GM12878 (cell line): ENCODE data around the gene DNAH8. TPM values are rescaled to one million over a fixed set of nuclear protein-coding genes. Genes with fewer than 3 reads are reported as not detected.

ENCODE experiments used
- ATAC-seq: fragments of 200-7000 bp; cut with Tn5 transposase; 3 replicates; pipeline ENCODE4 v1.9.1; 2020; ENCODE audit warnings: mild to moderate bottlenecking, moderate library complexity
- BruUV-seq: library from RNA; stranded (reverse); fragments of 400-500 nt; replicated peaks from 2 replicates; lab custom pipeline; 2021; lab: Mats Ljungman, UMichigan
- CTCF ChIA-PET: fragments of 300-600 bp; sonication (Branson Sonifier 250); formaldehyde crosslinking; extraction: SDS; loops from one replicate; lab custom pipeline; 2021; ENCODE audit warnings: inconsistent platforms; lab: Yijun Ruan, JAX
- POLR2A ChIA-PET: fragments of 350-600 bp; formaldehyde crosslinking; extraction: SDS; loops from one replicate; lab custom pipeline; 2021; ENCODE audit warnings: inconsistent platforms; lab: Charles Lee
- RAD21 ChIA-PET: fragments of 300-600 bp; sonication (Branson Sonifier 250); formaldehyde crosslinking; loops from one replicate; lab custom pipeline; 2023; ENCODE audit warnings: antibody characterized with exemption; ENCODE audit not compliant: unreplicated experiment; lab: Charles Lee
- SMC1A ChIA-PET: fragments of 300-600 bp; sonication (Branson Sonifier 250); formaldehyde crosslinking; loops from one replicate; lab custom pipeline; 2023; ENCODE audit not compliant: unreplicated experiment, uncharacterized antibody; lab: Charles Lee
- DNase-seq: peaks from one replicate; pipeline ENCODE4 v3.0.0-alpha.2; 2011; ENCODE audit warnings: low read depth, low spot score
- FAIRE-seq: peaks from 3 replicates; lab custom pipeline; 2011; peaks lifted over from hg19 to GRCh38; lab: Jason Lieb, UNC
- H2AFZ ChIP-seq: 2 replicates; pipeline ENCODE4 v1.6.0; 2011; ENCODE audit warnings: low read depth, low read length, control low read depth; ENCODE audit not compliant: control insufficient read depth
- H3K27ac ChIP-seq: 2 replicates; pipeline ENCODE4 v1.5.1; 2011; ENCODE audit warnings: control low read depth; ENCODE audit not compliant: control insufficient read depth, insufficient read depth
- H3K27me3 ChIP-seq, 2 experiments: replicated peaks in 1 of 2; 2 replicates each; pipeline versions ENCODE4 v1.6.0 to v1.6.1; 2011; ENCODE audit warnings: low read length in 1 of 2; ENCODE audit not compliant: control insufficient read depth in 2 of 2, insufficient read depth in 2 of 2
- H3K36me3 ChIP-seq, 2 experiments: 2 replicates each; pipeline ENCODE4 v1.5.1; 2011; ENCODE audit warnings: low read length in 1 of 2; ENCODE audit not compliant: control insufficient read depth in 2 of 2, insufficient read depth in 2 of 2
- H3K4me1 ChIP-seq: 2 replicates; pipeline ENCODE4 v1.6.1; 2011; ENCODE audit warnings: mild to moderate bottlenecking, low read length, moderate library complexity, mixed read lengths; ENCODE audit not compliant: control insufficient read depth, insufficient read depth
- H3K4me2 ChIP-seq: 2 replicates; pipeline ENCODE4 v1.6.0; 2011; ENCODE audit warnings: control low read depth; ENCODE audit not compliant: control insufficient read depth, insufficient read depth
- H3K4me3 ChIP-seq: fragments of 200-600 bp; sonication (generic); 2 replicates; pipeline ENCODE4 v1.5.1; 2016
- H3K79me2 ChIP-seq: 2 replicates; pipeline ENCODE4 v1.6.0; 2011; ENCODE audit warnings: low read length; ENCODE audit not compliant: control insufficient read depth, insufficient read depth
- H3K9ac ChIP-seq: 2 replicates; pipeline ENCODE4 v1.8.0; 2011; ENCODE audit warnings: low read length, control low read depth, mixed read lengths; ENCODE audit not compliant: control insufficient read depth, insufficient read depth
- H3K9me3 ChIP-seq: replicated peaks from 3 replicates; pipeline ENCODE4 v1.5.1; 2011; ENCODE audit warnings: mild to moderate bottlenecking, low read length; ENCODE audit not compliant: control insufficient read depth, insufficient read depth
- H4K20me1 ChIP-seq: 2 replicates; pipeline ENCODE4 v1.6.0; 2011; ENCODE audit not compliant: control insufficient read depth, insufficient read depth
- ESRRA ChIP-seq: IDR thresholded peaks from 2 replicates; pipeline ENCODE4 v1.6.1; 2012; ENCODE audit warnings: mild to moderate bottlenecking, low read length, improper control_type of control experiment
- HDGF ChIP-seq: fragments of 450-650 bp; IDR thresholded peaks from 2 replicates; pipeline ENCODE4 v1.6.1; 2016; ENCODE audit warnings: antibody characterized with exemption
- IKZF1 ChIP-seq: fragments of 450-650 bp; conservative IDR thresholded peaks from 2 replicates; pipeline ENCODE4 v1.6.1; 2017; ENCODE audit warnings: antibody characterized with exemption, mild to moderate bottlenecking
- SMC3 ChIP-seq: IDR thresholded peaks from 2 replicates; pipeline ENCODE4 v1.6.1; 2011; ENCODE audit warnings: low read length, improper control_type of control experiment, borderline replicate concordance
- WGBS: methylation state at CpG from one replicate; pipeline ENCODE4 v1.1.6; 2016; ENCODE audit warnings: low lambda C conversion rate; ENCODE audit not compliant: insufficient replicate concordance, insufficient coverage; ENCODE audit errors: missing lambda C conversion rate; 5-methylcytosine and 5-hydroxymethylcytosine counted together
- in situ Hi-C: fragments of 300-500 bp; cut with MboI; formaldehyde crosslinking; loops from 9 replicates; pipeline ENCODE4 v1.14.3; 2018; ENCODE audit warnings: mixed read lengths
- intact Hi-C: fragments of 100-400 bp; cut with micrococcal nuclease; formaldehyde crosslinking; loops from one replicate; pipeline ENCODE4 v1.14.2; 2022; ENCODE audit not compliant: unreplicated experiment
- polyA plus RNA-seq, 11 experiments: library from polyadenylated mRNA; depleted of rRNA in 4 of 11; unstranded in 6 of 11; stranded (reverse) in 5 of 11; fragments of >200 nt; fragmentation: Nextera tagmentation in 4 of 11; fragmentation: Illumina TruSeq in 1 of 11; extraction: Ambion mirVana in 4 of 11; extraction: Trizol in 1 of 11; gene quantifications; 1 replicate in 1 of 11; 2 replicates in 10 of 11; pipeline versions ENCODE4 v1.2.1 to v1.2.3, GENCODE V29; 2011 to 2016; ENCODE audit warnings: inconsistent platforms in 2 of 11, missing spikeins in 2 of 11, low read depth in 1 of 11
- total RNA-seq, 4 experiments: library from RNA; depleted of rRNA in 3 of 4; stranded (reverse); fragments of >200 nt in 3 of 4; fragmentation: Illumina TruSeq in 1 of 4; extraction: Trizol in 1 of 4; gene quantifications; 2 replicates each; pipeline versions ENCODE4 v1.2.1 to v1.2.3, GENCODE V29; 2013 to 2021
- TF ChIP-seq, protein P1 (sequence below): IDR thresholded peaks from 2 replicates; pipeline ENCODE4 v1.6.1; 2012; ENCODE audit warnings: low read depth, low read length, improper control_type of control experiment
- TF ChIP-seq, protein P2 (sequence below): fragments of 150-350 bp; IDR thresholded peaks from 2 replicates; pipeline ENCODE4 v1.6.1; 2014; ENCODE audit warnings: mild to moderate bottlenecking, low read depth, low read length
- TF ChIP-seq, protein P3 (sequence below): fragments of 450-650 bp; IDR thresholded peaks from 2 replicates; pipeline ENCODE4 v1.6.1; 2017; ENCODE audit warnings: mild to moderate bottlenecking, moderate library complexity
- TF ChIP-seq, protein P4 (sequence below): fragments of 450-650 bp; IDR thresholded peaks from 2 replicates; pipeline ENCODE4 v1.6.1; 2014; ENCODE audit warnings: mild to moderate bottlenecking
- TF ChIP-seq, protein P5 (sequence below): fragments of 150-350 bp; IDR thresholded peaks from 2 replicates; pipeline ENCODE4 v1.6.1; 2016; ENCODE audit warnings: low read depth, low read length

DNAH8 gene
- total and polyA plus RNA-seq, 10 of the 15 experiments (the other 5 are each of a cell fraction or from before 2014, with no cell fraction given) = 0.02 to 0.34 (median 0.10) TPM; not detected in 3

DNA sequence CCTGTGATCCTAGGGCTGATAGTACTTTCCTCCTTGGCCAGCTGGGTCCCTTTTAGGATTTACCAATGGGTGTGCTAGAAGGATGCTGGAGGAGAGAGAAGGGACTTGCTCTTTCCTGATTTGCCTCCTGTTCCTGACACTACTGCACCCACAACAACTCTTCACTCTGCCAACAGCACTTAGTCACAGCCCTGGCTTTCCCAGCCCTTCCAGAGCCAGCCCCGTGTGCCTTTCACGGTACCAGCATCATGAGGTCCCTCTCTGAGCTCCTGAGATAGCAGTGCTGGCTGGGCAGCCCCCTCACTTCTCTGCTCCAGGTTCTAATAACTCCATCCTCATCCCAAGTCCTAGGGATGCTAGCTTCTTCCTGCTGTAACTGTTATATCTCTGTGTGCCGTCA, 80.9 kb downstream of the DNAH8 start:
- no peak for DNase-seq
- H3K27me3 ChIP-seq = no peaks in the 10 kb centered on the region
- RAD21 ChIA-PET = no interaction called here
- CTCF ChIA-PET = interaction anchor here (0.5 kb wide), 1 partner anchor 877 kb away, joined by 3 read pairs; no protein-coding TSS in a partner anchor
- no peaks in the 10 kb centered on the region for H4K20me1 ChIP-seq
- no peak overlapping the region for H3K4me3 ChIP-seq
- H3K4me1 ChIP-seq = no peaks in the 10 kb centered on the region
- in situ Hi-C loops = no loop called here
- no TSS peak for BruUV-seq
- H3K27ac ChIP-seq = no peak overlapping the region
- H3K36me3 ChIP-seq = no peaks in the 10 kb centered on the region
- ATAC-seq = no peak
- no peak overlapping the region for H3K9ac ChIP-seq
- H3K4me2 ChIP-seq = no peak overlapping the region
- no peak overlapping the region for H2AFZ ChIP-seq
- intact Hi-C loops = no loop called here
- SMC1A ChIA-PET = no interaction called here
- POLR2A ChIA-PET = no interaction called here
- no peak for FAIRE-seq
- no peaks in the 10 kb centered on the region for H3K79me2 ChIP-seq
- no peaks in the 10 kb centered on the region for H3K9me3 ChIP-seq
- 83% methylated on average over 3 of the region's 3 CpGs for WGBS
- TF ChIP-seq, protein P1, sequence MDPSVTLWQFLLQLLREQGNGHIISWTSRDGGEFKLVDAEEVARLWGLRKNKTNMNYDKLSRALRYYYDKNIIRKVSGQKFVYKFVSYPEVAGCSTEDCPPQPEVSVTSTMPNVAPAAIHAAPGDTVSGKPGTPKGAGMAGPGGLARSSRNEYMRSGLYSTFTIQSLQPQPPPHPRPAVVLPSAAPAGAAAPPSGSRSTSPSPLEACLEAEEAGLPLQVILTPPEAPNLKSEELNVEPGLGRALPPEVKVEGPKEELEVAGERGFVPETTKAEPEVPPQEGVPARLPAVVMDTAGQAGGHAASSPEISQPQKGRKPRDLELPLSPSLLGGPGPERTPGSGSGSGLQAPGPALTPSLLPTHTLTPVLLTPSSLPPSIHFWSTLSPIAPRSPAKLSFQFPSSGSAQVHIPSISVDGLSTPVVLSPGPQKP = no peak
- TF ChIP-seq, protein P2, sequence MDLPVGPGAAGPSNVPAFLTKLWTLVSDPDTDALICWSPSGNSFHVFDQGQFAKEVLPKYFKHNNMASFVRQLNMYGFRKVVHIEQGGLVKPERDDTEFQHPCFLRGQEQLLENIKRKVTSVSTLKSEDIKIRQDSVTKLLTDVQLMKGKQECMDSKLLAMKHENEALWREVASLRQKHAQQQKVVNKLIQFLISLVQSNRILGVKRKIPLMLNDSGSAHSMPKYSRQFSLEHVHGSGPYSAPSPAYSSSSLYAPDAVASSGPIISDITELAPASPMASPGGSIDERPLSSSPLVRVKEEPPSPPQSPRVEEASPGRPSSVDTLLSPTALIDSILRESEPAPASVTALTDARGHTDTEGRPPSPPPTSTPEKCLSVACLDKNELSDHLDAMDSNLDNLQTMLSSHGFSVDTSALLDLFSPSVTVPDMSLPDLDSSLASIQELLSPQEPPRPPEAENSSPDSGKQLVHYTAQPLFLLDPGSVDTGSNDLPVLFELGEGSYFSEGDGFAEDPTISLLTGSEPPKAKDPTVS = no peak
- TF ChIP-seq, protein P3, sequence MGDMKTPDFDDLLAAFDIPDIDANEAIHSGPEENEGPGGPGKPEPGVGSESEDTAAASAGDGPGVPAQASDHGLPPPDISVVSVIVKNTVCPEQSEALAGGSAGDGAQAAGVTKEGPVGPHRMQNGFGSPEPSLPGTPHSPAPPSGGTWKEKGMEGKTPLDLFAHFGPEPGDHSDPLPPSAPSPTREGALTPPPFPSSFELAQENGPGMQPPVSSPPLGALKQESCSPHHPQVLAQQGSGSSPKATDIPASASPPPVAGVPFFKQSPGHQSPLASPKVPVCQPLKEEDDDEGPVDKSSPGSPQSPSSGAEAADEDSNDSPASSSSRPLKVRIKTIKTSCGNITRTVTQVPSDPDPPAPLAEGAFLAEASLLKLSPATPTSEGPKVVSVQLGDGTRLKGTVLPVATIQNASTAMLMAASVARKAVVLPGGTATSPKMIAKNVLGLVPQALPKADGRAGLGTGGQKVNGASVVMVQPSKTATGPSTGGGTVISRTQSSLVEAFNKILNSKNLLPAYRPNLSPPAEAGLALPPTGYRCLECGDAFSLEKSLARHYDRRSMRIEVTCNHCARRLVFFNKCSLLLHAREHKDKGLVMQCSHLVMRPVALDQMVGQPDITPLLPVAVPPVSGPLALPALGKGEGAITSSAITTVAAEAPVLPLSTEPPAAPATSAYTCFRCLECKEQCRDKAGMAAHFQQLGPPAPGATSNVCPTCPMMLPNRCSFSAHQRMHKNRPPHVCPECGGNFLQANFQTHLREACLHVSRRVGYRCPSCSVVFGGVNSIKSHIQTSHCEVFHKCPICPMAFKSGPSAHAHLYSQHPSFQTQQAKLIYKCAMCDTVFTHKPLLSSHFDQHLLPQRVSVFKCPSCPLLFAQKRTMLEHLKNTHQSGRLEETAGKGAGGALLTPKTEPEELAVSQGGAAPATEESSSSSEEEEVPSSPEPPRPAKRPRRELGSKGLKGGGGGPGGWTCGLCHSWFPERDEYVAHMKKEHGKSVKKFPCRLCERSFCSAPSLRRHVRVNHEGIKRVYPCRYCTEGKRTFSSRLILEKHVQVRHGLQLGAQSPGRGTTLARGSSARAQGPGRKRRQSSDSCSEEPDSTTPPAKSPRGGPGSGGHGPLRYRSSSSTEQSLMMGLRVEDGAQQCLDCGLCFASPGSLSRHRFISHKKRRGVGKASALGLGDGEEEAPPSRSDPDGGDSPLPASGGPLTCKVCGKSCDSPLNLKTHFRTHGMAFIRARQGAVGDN = no peak
- no peak for TF ChIP-seq HDGF
- TF ChIP-seq, protein P4, sequence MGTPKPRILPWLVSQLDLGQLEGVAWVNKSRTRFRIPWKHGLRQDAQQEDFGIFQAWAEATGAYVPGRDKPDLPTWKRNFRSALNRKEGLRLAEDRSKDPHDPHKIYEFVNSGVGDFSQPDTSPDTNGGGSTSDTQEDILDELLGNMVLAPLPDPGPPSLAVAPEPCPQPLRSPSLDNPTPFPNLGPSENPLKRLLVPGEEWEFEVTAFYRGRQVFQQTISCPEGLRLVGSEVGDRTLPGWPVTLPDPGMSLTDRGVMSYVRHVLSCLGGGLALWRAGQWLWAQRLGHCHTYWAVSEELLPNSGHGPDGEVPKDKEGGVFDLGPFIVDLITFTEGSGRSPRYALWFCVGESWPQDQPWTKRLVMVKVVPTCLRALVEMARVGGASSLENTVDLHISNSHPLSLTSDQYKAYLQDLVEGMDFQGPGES = no peak
- no peak for TF ChIP-seq ESRRA
- TF ChIP-seq, protein P5, sequence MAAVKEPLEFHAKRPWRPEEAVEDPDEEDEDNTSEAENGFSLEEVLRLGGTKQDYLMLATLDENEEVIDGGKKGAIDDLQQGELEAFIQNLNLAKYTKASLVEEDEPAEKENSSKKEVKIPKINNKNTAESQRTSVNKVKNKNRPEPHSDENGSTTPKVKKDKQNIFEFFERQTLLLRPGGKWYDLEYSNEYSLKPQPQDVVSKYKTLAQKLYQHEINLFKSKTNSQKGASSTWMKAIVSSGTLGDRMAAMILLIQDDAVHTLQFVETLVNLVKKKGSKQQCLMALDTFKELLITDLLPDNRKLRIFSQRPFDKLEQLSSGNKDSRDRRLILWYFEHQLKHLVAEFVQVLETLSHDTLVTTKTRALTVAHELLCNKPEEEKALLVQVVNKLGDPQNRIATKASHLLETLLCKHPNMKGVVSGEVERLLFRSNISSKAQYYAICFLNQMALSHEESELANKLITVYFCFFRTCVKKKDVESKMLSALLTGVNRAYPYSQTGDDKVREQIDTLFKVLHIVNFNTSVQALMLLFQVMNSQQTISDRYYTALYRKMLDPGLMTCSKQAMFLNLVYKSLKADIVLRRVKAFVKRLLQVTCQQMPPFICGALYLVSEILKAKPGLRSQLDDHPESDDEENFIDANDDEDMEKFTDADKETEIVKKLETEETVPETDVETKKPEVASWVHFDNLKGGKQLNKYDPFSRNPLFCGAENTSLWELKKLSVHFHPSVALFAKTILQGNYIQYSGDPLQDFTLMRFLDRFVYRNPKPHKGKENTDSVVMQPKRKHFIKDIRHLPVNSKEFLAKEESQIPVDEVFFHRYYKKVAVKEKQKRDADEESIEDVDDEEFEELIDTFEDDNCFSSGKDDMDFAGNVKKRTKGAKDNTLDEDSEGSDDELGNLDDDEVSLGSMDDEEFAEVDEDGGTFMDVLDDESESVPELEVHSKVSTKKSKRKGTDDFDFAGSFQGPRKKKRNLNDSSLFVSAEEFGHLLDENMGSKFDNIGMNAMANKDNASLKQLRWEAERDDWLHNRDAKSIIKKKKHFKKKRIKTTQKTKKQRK = no peak
- TF ChIP-seq SMC3 = no peak
- no peak for TF ChIP-seq IKZF1
